Neuronal stem cell (in vitro differentiated cells): ENCODE measurements around the gene DENND11. TPM values are rescaled to one million over a fixed set of nuclear protein-coding genes. Genes with fewer than 3 reads are reported as not detected.

Source experiments
- DNase-seq: peaks from one replicate; pipeline ENCODE4 v3.0.0-alpha.2; 2013; ENCODE audit warnings: low spot score
- H2AFZ ChIP-seq: one replicate; pipeline ENCODE4 v1.6.1; 2013; ENCODE audit warnings: mild to moderate bottlenecking, low read length, inconsistent platforms
- H2AK5ac ChIP-seq: 2 replicates; pipeline ENCODE4 v1.6.1; 2013; ENCODE audit warnings: low read depth, mild to moderate bottlenecking, inconsistent platforms, low read length, moderate library complexity, mixed read lengths
- H2BK120ac ChIP-seq: 2 replicates; pipeline ENCODE4 v1.6.1; 2013; ENCODE audit warnings: low read depth, mild to moderate bottlenecking, inconsistent platforms, low read length, moderate library complexity, mixed read lengths
- H2BK12ac ChIP-seq: one replicate; pipeline ENCODE4 v1.6.1; 2013; ENCODE audit warnings: low read length, inconsistent platforms
- H2BK15ac ChIP-seq: 2 replicates; pipeline ENCODE4 v1.6.1; 2013; ENCODE audit warnings: mild to moderate bottlenecking, low read length, inconsistent platforms, mixed read lengths
- H2BK5ac ChIP-seq: one replicate; pipeline ENCODE4 v1.6.1; 2013; ENCODE audit warnings: inconsistent platforms, mild to moderate bottlenecking, low read length, moderate library complexity
- H3K14ac ChIP-seq: one replicate; pipeline ENCODE4 v1.6.1; 2013; ENCODE audit warnings: low read length, inconsistent platforms
- H3K18ac ChIP-seq: 2 replicates; pipeline ENCODE4 v1.6.1; 2013; ENCODE audit warnings: low read length, inconsistent platforms
- H3K23ac ChIP-seq: 2 replicates; pipeline ENCODE4 v1.6.1; 2013; ENCODE audit warnings: low read depth, mild to moderate bottlenecking, mixed read lengths, low read length, inconsistent platforms; ENCODE audit not compliant: poor library complexity
- H3K27ac ChIP-seq: replicated peaks from 3 replicates; pipeline ENCODE4 v1.5.1; 2013; ENCODE audit warnings: low read length, inconsistent platforms
- H3K27me3 ChIP-seq, 3 experiments: 2 replicates each; pipeline ENCODE4 v1.6.1; 2013; ENCODE audit warnings: low read length in 3 of 3, mild to moderate bottlenecking in 2 of 3, inconsistent platforms in 1 of 3, low read depth in 1 of 3, mixed read lengths in 1 of 3, moderate library complexity in 1 of 3; ENCODE audit not compliant: control insufficient read depth in 3 of 3, insufficient read depth in 3 of 3
- H3K36me3 ChIP-seq, 2 donors: replicated peaks in 1 of 2; 2 replicates each; pipeline ENCODE4 v1.6.1; 2013; ENCODE audit warnings: low read length in 2 of 2; ENCODE audit not compliant: control insufficient read depth in 2 of 2, insufficient read depth in 2 of 2
- H3K4ac ChIP-seq: 2 replicates; pipeline ENCODE4 v1.6.1; 2013; ENCODE audit warnings: inconsistent platforms, mild to moderate bottlenecking, low read length, moderate library complexity
- H3K4me1 ChIP-seq, 2 donors: 1 replicate in 1 of 2; 2 replicates in 1 of 2; pipeline ENCODE4 v1.6.1; 2013; ENCODE audit warnings: low read length in 2 of 2, low read depth in 1 of 2; ENCODE audit not compliant: control insufficient read depth in 2 of 2, insufficient read depth in 1 of 2
- H3K4me2 ChIP-seq: one replicate; pipeline ENCODE4 v1.6.1; 2013; ENCODE audit warnings: mild to moderate bottlenecking, low read length, inconsistent platforms; ENCODE audit not compliant: insufficient read depth, poor library complexity, severe bottlenecking
- H3K4me3 ChIP-seq, 2 donors: 2 replicates each; pipeline ENCODE4 v1.5.1; 2013; ENCODE audit warnings: low read length in 2 of 2, mild to moderate bottlenecking in 2 of 2, inconsistent platforms in 1 of 2, moderate library complexity in 1 of 2
- H3K79me1 ChIP-seq: one replicate; pipeline ENCODE4 v1.6.1; 2013; ENCODE audit warnings: low read depth, mild to moderate bottlenecking, inconsistent platforms, low read length, moderate library complexity
- H3K9ac ChIP-seq: one replicate; pipeline ENCODE4 v1.6.1; 2013; ENCODE audit warnings: mild to moderate bottlenecking, low read depth, low read length, inconsistent platforms; ENCODE audit not compliant: poor library complexity
- H3K9me3 ChIP-seq, 2 donors: replicated peaks in 1 of 2; 2 replicates each; pipeline versions ENCODE3 to v1.6.1; 2013; ENCODE audit warnings: low read length in 2 of 2, mild to moderate bottlenecking in 2 of 2, inconsistent platforms in 1 of 2, low read depth in 1 of 2, mixed read lengths in 1 of 2, moderate library complexity in 1 of 2; ENCODE audit not compliant: control insufficient read depth in 2 of 2, insufficient read depth in 1 of 2
- H4K8ac ChIP-seq: one replicate; pipeline ENCODE4 v1.6.1; 2013; ENCODE audit warnings: low read depth, mild to moderate bottlenecking, inconsistent platforms, low read length, moderate library complexity
- H4K91ac ChIP-seq: one replicate; pipeline ENCODE4 v1.6.1; 2013; ENCODE audit warnings: low read length, low read depth, mild to moderate bottlenecking, inconsistent platforms; ENCODE audit not compliant: poor library complexity
- WGBS, 2 donors: extraction: QIAGEN DNeasy Blood & Tissue Kit; methylation state at CpG; one replicate each; pipeline ENCODE4 v1.1.7; 2013; ENCODE audit warnings: missing lambda C conversion rate in 2 of 2, mixed read lengths in 1 of 2; ENCODE audit not compliant: insufficient read length in 2 of 2, insufficient replicate concordance in 1 of 2; ENCODE audit errors: extremely low coverage in 2 of 2; 5-methylcytosine and 5-hydroxymethylcytosine counted together
- small RNA-seq: library from polyadenylated mRNA; stranded (forward); fragments of <200 nt; extraction: miRNeasy Mini kit (QIAGEN cat#:217004); gene quantifications from one replicate; pipeline ENCODE3, GENCODE V24; 2013; ENCODE audit not compliant: insufficient read depth

DENND11 gene

GRCh38 chr7:141652691-141653090 lies 49.3 kb downstream of the DENND11 start:
- Histone ChIP-seq H2AK5ac (no peak overlapping the region), H3K36me3 (peaks cover 7 to 63% of the 10 kb centered on the region in 2 donors), H2BK5ac (no peak overlapping the region), H2AFZ (no peak overlapping the region), H2BK15ac (no peak overlapping the region), H3K27ac (peak overlapping the region; percentile 30), H3K4me1 (peaks cover 8 to 21% of the 10 kb centered on the region in 2 donors), H3K4me3 (no peak overlapping the region), H3K27me3 (no peaks in the 10 kb centered on the region), H2BK12ac (no peak overlapping the region), H3K18ac (no peak overlapping the region), H3K79me1 (no peaks in the 10 kb centered on the region), H2BK120ac (no peak overlapping the region), H4K91ac (no peak overlapping the region), H3K9me3 (no peaks in the 10 kb centered on the region), H3K23ac (no peak overlapping the region), H4K8ac (no peak overlapping the region), H3K4ac (no peak overlapping the region), H3K14ac (no peak overlapping the region), H3K4me2 (no peak overlapping the region), H3K9ac (no peak overlapping the region)
- no peak for DNase-seq
- no CpG with 5 or more reads among the region's 3 CpGs for WGBS, 2 donors

Small RNAs within 50 kb of the gene (small RNA-seq; reads per million reads assigned to genes)
- not detected for gene RNU1-82P
